GM19395 (cell line): ENCODE measurements around the gene TNFRSF11A.
A peak's percentile ranks its signal among the peaks of the same experiment; 100 is the strongest.

ENCODE experiments used
- ATAC-seq: cut with Tn5 transposase; IDR thresholded peaks from one replicate; pipeline ENCODE4 v1.9.1; 2021; ENCODE audit warnings: mild to moderate bottlenecking, moderate library complexity; ENCODE audit not compliant: unreplicated experiment

The TNFRSF11A gene

GRCh38 chr18:62407660-62408059 is 82.5 kb downstream of the TNFRSF11A start:
- no peak for ATAC-seq

DNA sequence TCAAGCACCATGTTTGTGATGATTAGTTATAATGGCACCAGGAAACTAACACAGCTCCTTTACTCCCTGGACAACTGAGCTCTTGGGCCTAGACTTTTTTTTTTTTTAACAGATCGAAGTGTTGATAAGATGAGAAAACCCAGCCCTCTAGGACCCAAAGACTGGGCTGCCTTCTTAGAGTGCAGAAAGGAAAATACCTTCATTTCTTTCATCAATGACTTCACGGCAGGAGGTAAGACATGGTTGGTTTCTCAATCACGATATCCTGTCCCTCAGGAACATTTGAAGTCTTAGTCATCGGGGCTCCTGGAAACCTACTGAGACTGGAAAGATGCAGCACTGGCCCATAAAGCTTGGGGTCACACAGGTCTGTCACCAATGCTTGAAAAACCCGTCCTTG is 84.7 kb downstream of the TNFRSF11A start:
- no peak for ATAC-seq

- no peak for ATAC-seq
These were observed 87.3 kb downstream of the TNFRSF11A start for GRCh38 chr18:62412231-62412979.

GRCh38 chr18:62413206-62413605 is 88.1 kb downstream of the TNFRSF11A start:
- no peak for ATAC-seq

DNA sequence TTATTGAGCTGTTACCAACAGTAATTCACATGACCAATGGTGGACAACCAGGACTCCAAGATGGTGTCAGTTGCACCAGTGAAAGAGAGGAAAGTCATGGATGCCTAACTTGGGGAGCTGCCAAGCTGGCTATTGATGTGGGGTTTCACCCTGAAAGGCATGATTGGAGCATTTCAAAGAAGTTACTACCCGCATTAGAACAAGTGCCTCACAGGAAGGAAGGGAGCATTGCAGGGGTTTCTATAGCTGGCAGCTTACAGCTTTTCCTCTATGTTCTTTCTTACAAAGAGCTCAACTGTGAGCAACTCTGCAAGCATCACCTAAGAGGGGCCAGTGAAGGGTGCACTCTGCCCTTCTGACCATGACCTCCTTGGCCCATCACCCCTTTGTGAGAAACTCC is 93.1 kb downstream of the TNFRSF11A start:
- ATAC-seq: no peak

GRCh38 chr18:62420151-62420512 is 95.0 kb downstream of the TNFRSF11A start:
- peak; percentile 6 for ATAC-seq

GRCh38 chr18:62420513-62421209 is 95.6 kb downstream of the TNFRSF11A start:
- ATAC-seq: peak; percentile 97

DNA sequence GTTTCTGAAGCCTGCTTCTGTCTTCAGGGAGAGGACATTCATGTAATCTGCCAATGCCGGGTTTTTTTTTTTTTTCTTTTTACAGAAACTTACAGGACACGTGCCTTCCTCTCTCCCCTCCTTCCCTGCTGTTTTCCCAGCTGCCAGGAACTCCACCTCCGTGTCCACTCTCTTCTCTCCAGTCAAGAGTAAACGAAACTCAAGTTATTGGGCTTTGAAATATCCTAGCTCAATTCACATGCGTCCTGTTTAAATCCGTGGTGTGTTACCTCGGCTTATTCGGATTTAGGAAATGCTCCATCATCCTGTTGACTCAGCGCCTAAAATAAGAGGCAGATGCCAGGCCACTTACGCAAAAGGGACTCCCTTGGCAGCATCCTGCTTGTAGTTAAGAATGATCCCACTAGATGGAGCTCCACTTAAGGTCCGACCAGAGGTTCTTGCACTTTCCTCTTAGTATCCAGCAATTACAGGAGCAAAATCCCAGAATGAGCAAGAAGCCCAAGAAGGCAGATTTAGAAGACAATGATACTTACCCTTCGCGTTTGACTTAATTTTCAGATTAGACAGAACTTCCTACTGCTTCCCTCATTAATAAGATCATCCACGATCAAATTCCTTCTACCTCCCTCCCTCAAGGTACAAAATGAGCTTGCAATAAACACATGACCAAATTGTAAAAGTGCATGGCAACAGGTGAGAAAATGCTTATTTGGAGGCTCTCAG is 100.5 kb downstream of the TNFRSF11A start:
- ATAC-seq: peak; percentile 55

GRCh38 chr18:62426191-62426488 is 101.0 kb downstream of the TNFRSF11A start:
- ATAC-seq: no peak

GRCh38 chr18:62432176-62432575 is 107.1 kb downstream of the TNFRSF11A start:
- no peak for ATAC-seq

- no peak for ATAC-seq
These were observed 109.7 kb downstream of the TNFRSF11A start for GRCh38 chr18:62434798-62435197.

GRCh38 chr18:62435435-62436031 is 110.4 kb downstream of the TNFRSF11A start:
- no peak for ATAC-seq

GRCh38 chr18:62436636-62437234 is 111.6 kb downstream of the TNFRSF11A start:
- no peak for ATAC-seq

- no peak for ATAC-seq
These were observed 112.3 kb downstream of the TNFRSF11A start for GRCh38 chr18:62437235-62438017.

DNA sequence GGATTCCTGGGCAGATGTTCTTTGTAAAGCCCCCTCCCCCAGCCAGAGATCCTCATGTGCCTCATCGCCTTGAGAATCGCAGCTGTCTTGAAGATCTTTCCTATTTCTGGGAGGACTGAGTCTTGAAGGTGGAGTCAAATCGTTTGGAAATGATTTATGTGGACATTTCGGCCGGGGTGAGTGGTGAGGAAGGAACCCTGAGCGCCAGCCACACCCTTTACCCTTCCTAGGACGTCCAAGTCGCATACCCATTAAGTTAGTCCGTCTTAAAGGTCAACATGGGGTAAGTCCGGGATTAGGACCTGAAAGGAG is 112.9 kb downstream of the TNFRSF11A start:
- ATAC-seq: no peak

GRCh38 chr18:62438402-62438801 is 113.3 kb downstream of the TNFRSF11A start:
- no peak for ATAC-seq

GRCh38 chr18:62438866-62439265 is 113.8 kb downstream of the TNFRSF11A start:
- no peak for ATAC-seq
